Osteocyte (in vitro differentiated cells): ENCODE measurements around the gene ACTL8. TPM values are rescaled to one million over a fixed set of nuclear protein-coding genes. Genes with fewer than 3 reads are reported as not detected.

Experiments
- DNase-seq: peaks from one replicate; pipeline ENCODE4 v3.0.0; 2021; ENCODE audit warnings: mixed read lengths; ENCODE audit not compliant: unreplicated experiment; ENCODE audit errors: extremely low spot score
- H3K27ac Mint-ChIP-seq: one replicate; pipeline ENCODE4 v1.8.0; 2021; ENCODE audit warnings: mild to moderate bottlenecking, mixed read lengths; ENCODE audit not compliant: unreplicated experiment
- H3K27me3 Mint-ChIP-seq: one replicate; pipeline ENCODE4 v1.8.0; 2021; ENCODE audit warnings: mixed read lengths; ENCODE audit not compliant: unreplicated experiment
- H3K36me3 Mint-ChIP-seq: one replicate; pipeline ENCODE4 v1.8.0; 2021; ENCODE audit warnings: mixed read lengths; ENCODE audit not compliant: unreplicated experiment
- H3K4me1 Mint-ChIP-seq: one replicate; pipeline ENCODE4 v1.8.0; 2021; ENCODE audit warnings: mixed read lengths; ENCODE audit not compliant: unreplicated experiment
- H3K4me3 Mint-ChIP-seq: one replicate; pipeline ENCODE4 v1.8.0; 2021; ENCODE audit warnings: mild to moderate bottlenecking, moderate library complexity, mixed read lengths; ENCODE audit not compliant: unreplicated experiment
- H3K9me3 Mint-ChIP-seq: one replicate; pipeline ENCODE4 v1.8.0; 2021; ENCODE audit warnings: mixed read lengths; ENCODE audit not compliant: unreplicated experiment
- total RNA-seq: library from RNA; stranded (reverse); gene quantifications from 2 replicates; pipeline ENCODE4 v1.2.1, GENCODE V29; 2021
- TF ChIP-seq, protein P1 (sequence below): fragments of 200-600 bp; sonication (generic); IDR thresholded peaks from 2 replicates; pipeline ENCODE4 v1.5.0; 2021; ENCODE audit warnings: antibody characterized with exemption, mild to moderate bottlenecking, moderate library complexity

ACTL8 gene
- total RNA-seq, 1 donor from 2014 or later = not detected

DNA sequence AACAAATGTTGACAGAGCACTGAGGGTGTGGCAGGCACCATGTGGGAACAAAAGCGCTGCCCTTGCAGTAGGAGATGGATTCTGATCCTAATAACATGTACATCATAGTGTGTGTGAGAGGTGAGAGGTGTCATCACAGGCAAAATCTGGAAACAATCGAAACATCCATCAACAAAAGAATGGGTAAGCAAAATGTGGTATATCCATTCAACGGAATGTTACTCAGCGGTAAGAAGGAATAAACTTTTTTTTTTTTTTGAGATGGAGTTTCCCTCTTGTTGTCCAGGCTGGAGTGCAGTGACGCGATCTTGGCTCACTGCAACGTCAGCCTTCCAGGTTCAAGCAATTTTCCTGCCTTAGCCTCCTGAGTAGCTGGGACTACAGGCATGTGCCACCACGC is 112.3 kb downstream of the ACTL8 start:
- peaks cover 8% of the 10 kb centered on the region for H3K4me1 Mint-ChIP-seq
- no peaks in the 10 kb centered on the region for H3K36me3 Mint-ChIP-seq
- no peaks in the 10 kb centered on the region for H3K27me3 Mint-ChIP-seq
- H3K4me3 Mint-ChIP-seq = no peak overlapping the region
- no peaks in the 10 kb centered on the region for H3K9me3 Mint-ChIP-seq
- no peak for DNase-seq
- TF ChIP-seq, protein P1, sequence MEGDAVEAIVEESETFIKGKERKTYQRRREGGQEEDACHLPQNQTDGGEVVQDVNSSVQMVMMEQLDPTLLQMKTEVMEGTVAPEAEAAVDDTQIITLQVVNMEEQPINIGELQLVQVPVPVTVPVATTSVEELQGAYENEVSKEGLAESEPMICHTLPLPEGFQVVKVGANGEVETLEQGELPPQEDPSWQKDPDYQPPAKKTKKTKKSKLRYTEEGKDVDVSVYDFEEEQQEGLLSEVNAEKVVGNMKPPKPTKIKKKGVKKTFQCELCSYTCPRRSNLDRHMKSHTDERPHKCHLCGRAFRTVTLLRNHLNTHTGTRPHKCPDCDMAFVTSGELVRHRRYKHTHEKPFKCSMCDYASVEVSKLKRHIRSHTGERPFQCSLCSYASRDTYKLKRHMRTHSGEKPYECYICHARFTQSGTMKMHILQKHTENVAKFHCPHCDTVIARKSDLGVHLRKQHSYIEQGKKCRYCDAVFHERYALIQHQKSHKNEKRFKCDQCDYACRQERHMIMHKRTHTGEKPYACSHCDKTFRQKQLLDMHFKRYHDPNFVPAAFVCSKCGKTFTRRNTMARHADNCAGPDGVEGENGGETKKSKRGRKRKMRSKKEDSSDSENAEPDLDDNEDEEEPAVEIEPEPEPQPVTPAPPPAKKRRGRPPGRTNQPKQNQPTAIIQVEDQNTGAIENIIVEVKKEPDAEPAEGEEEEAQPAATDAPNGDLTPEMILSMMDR = no peak
- H3K27ac Mint-ChIP-seq = no peak overlapping the region

- DNase-seq = no peak
- TF ChIP-seq, protein P1 = no peak
- peaks cover 15% of the 10 kb centered on the region for H3K4me1 Mint-ChIP-seq
- no peak overlapping the region for H3K27ac Mint-ChIP-seq
- no peaks in the 10 kb centered on the region for H3K36me3 Mint-ChIP-seq
- H3K9me3 Mint-ChIP-seq = no peaks in the 10 kb centered on the region
- H3K4me3 Mint-ChIP-seq = no peak overlapping the region
- H3K27me3 Mint-ChIP-seq = no peaks in the 10 kb centered on the region
Observed at GRCh38 chr1:17869815-17870214, 114.7 kb downstream of the ACTL8 start.

DNA sequence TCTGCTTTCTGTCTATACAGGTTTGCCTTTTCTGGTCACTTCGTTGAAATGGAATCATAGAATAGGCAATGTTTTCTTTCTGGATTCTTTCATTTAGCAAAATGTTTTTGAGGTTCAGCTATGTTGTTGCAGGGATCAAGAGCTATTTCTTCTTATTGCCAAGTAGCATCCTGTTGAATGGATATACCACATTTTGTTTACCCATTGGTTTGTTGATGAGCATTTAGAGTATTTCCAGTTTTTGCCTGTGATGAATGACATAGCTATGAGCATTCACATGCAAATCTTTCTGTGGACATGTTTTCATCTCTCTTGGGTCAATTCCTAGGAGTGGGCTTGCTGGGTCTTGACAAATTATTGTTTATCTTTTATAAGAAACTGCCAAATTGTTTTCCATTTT is 115.5 kb downstream of the ACTL8 start:
- H3K27ac Mint-ChIP-seq = no peak overlapping the region
- H3K4me1 Mint-ChIP-seq = peaks cover 22% of the 10 kb centered on the region

DNA sequence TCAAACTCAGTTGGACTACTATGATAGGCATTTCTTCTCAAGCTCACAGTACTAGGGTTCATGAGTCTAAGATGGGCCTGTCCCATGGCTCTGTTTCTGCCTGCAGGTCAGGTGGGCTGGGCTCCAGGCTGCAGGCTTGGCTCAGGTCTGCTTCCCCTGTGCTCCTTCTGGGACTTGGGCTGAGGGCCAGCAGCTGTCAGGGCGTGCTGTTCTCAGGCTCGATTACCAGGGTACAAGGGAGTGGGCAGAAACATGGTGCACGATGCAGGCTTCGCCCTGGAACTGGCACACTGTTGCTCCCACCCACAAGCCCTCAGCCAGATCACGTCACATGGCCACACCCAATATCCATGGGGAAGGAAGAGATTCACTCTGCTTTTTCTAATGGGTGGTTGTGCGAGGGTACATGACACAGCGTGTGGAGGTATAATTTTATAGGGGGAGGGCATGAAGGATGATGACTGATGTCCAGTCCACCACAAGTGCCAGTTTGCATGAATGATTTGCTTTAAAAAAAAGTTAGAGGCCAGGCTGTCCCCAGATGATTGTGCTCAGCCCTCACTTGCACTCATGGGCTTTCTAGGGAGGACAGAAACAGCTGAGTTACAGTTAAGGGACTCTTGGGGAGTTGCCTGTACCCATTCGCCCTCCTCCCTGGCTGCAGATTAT is 118.0 kb downstream of the ACTL8 start:
- Mint-ChIP-seq H3K9me3 (no peaks in the 10 kb centered on the region), H3K27ac (no peak overlapping the region), H3K4me1 (peaks cover 14% of the 10 kb centered on the region), H3K4me3 (no peak overlapping the region), H3K36me3 (no peaks in the 10 kb centered on the region), H3K27me3 (no peaks in the 10 kb centered on the region)
- no peak for DNase-seq
- TF ChIP-seq, protein P1 = no peak

More for the DNA sequence above, 115.5 kb downstream of the ACTL8 start:
- Mint-ChIP-seq H3K4me3 (no peak overlapping the region), H3K27me3 (no peaks in the 10 kb centered on the region), H3K36me3 (no peaks in the 10 kb centered on the region), H3K9me3 (no peaks in the 10 kb centered on the region)
- DNase-seq = no peak
- TF ChIP-seq, protein P1 = no peak

- H3K4me1 Mint-ChIP-seq = peaks cover 14% of the 10 kb centered on the region
- H3K36me3 Mint-ChIP-seq = no peaks in the 10 kb centered on the region
- no peaks in the 10 kb centered on the region for H3K9me3 Mint-ChIP-seq
- H3K27ac Mint-ChIP-seq = no peak overlapping the region
- no peak for DNase-seq
- no peak overlapping the region for H3K4me3 Mint-ChIP-seq
- no peaks in the 10 kb centered on the region for H3K27me3 Mint-ChIP-seq
- TF ChIP-seq, protein P1 = no peak
Observed at GRCh38 chr1:17874231-17874630, 119.1 kb downstream of the ACTL8 start.
